GM12878 (cell line): Measurements from ENCODE around the gene B4GALNT4. TPM values are rescaled to one million over a fixed set of nuclear protein-coding genes. Genes with fewer than 3 reads are reported as not detected.

Source experiments
- ATAC-seq: fragments of 200-7000 bp; cut with Tn5 transposase; 3 replicates; pipeline ENCODE4 v1.9.1; 2020; ENCODE audit warnings: mild to moderate bottlenecking, moderate library complexity
- BruUV-seq: library from RNA; stranded (reverse); fragments of 400-500 nt; replicated peaks from 2 replicates; lab custom pipeline; 2021; lab: Mats Ljungman, UMichigan
- CTCF ChIA-PET: fragments of 300-600 bp; sonication (Branson Sonifier 250); formaldehyde crosslinking; extraction: SDS; loops from one replicate; lab custom pipeline; 2021; ENCODE audit warnings: inconsistent platforms; lab: Yijun Ruan, JAX
- POLR2A ChIA-PET: fragments of 350-600 bp; formaldehyde crosslinking; extraction: SDS; loops from one replicate; lab custom pipeline; 2021; ENCODE audit warnings: inconsistent platforms; lab: Charles Lee
- RAD21 ChIA-PET: fragments of 300-600 bp; sonication (Branson Sonifier 250); formaldehyde crosslinking; loops from one replicate; lab custom pipeline; 2023; ENCODE audit warnings: antibody characterized with exemption; ENCODE audit not compliant: unreplicated experiment; lab: Charles Lee
- SMC1A ChIA-PET: fragments of 300-600 bp; sonication (Branson Sonifier 250); formaldehyde crosslinking; loops from one replicate; lab custom pipeline; 2023; ENCODE audit not compliant: unreplicated experiment, uncharacterized antibody; lab: Charles Lee
- DNase-seq: peaks from one replicate; pipeline ENCODE4 v3.0.0-alpha.2; 2011; ENCODE audit warnings: low read depth, low spot score
- FAIRE-seq: peaks from 3 replicates; lab custom pipeline; 2011; peaks lifted over from hg19 to GRCh38; lab: Jason Lieb, UNC
- H2AFZ ChIP-seq: 2 replicates; pipeline ENCODE4 v1.6.0; 2011; ENCODE audit warnings: low read depth, low read length, control low read depth; ENCODE audit not compliant: control insufficient read depth
- H3K27ac ChIP-seq: 2 replicates; pipeline ENCODE4 v1.5.1; 2011; ENCODE audit warnings: control low read depth; ENCODE audit not compliant: control insufficient read depth, insufficient read depth
- H3K27me3 ChIP-seq, 2 experiments: replicated peaks in 1 of 2; 2 replicates each; pipeline versions ENCODE4 v1.6.0 to v1.6.1; 2011; ENCODE audit warnings: low read length in 1 of 2; ENCODE audit not compliant: control insufficient read depth in 2 of 2, insufficient read depth in 2 of 2
- H3K36me3 ChIP-seq, 2 experiments: 2 replicates each; pipeline ENCODE4 v1.5.1; 2011; ENCODE audit warnings: low read length in 1 of 2; ENCODE audit not compliant: control insufficient read depth in 2 of 2, insufficient read depth in 2 of 2
- H3K4me1 ChIP-seq: 2 replicates; pipeline ENCODE4 v1.6.1; 2011; ENCODE audit warnings: mild to moderate bottlenecking, low read length, moderate library complexity, mixed read lengths; ENCODE audit not compliant: control insufficient read depth, insufficient read depth
- H3K4me2 ChIP-seq: 2 replicates; pipeline ENCODE4 v1.6.0; 2011; ENCODE audit warnings: control low read depth; ENCODE audit not compliant: control insufficient read depth, insufficient read depth
- H3K4me3 ChIP-seq: fragments of 200-600 bp; sonication (generic); 2 replicates; pipeline ENCODE4 v1.5.1; 2016
- H3K79me2 ChIP-seq: 2 replicates; pipeline ENCODE4 v1.6.0; 2011; ENCODE audit warnings: low read length; ENCODE audit not compliant: control insufficient read depth, insufficient read depth
- H3K9ac ChIP-seq: 2 replicates; pipeline ENCODE4 v1.8.0; 2011; ENCODE audit warnings: low read length, control low read depth, mixed read lengths; ENCODE audit not compliant: control insufficient read depth, insufficient read depth
- H3K9me3 ChIP-seq: replicated peaks from 3 replicates; pipeline ENCODE4 v1.5.1; 2011; ENCODE audit warnings: mild to moderate bottlenecking, low read length; ENCODE audit not compliant: control insufficient read depth, insufficient read depth
- H4K20me1 ChIP-seq: 2 replicates; pipeline ENCODE4 v1.6.0; 2011; ENCODE audit not compliant: control insufficient read depth, insufficient read depth
- CHD2 ChIP-seq: IDR thresholded peaks from 2 replicates; pipeline ENCODE4 v1.6.1; 2011; ENCODE audit warnings: low read depth, low read length, improper control_type of control experiment, borderline replicate concordance
- CREM ChIP-seq: IDR thresholded peaks from 2 replicates; pipeline ENCODE4 v1.6.1; 2014; ENCODE audit warnings: antibody characterized with exemption, low read depth
- EGR1 ChIP-seq, 2 experiments: IDR thresholded peaks; 1 replicate in 1 of 2; 2 replicates in 1 of 2; pipeline ENCODE4 v1.6.1; 2011 to 2012; ENCODE audit warnings: low read depth in 2 of 2, low read length in 2 of 2, borderline replicate concordance in 1 of 2, mild to moderate bottlenecking in 1 of 2, moderate library complexity in 1 of 2
- IRF4 ChIP-seq: IDR thresholded peaks from 2 replicates; pipeline ENCODE4 v1.6.1; 2011; ENCODE audit warnings: low read depth, low read length
- KAT2A ChIP-seq: conservative IDR thresholded peaks from 2 replicates; pipeline ENCODE4 v1.6.1; 2011; ENCODE audit warnings: low read depth, low read length; ENCODE audit not compliant: control insufficient read depth
- MTA3 ChIP-seq: IDR thresholded peaks from 2 replicates; pipeline ENCODE4 v1.6.1; 2012; ENCODE audit warnings: low read length, inconsistent platforms, borderline replicate concordance
- NBN ChIP-seq: fragments of 450-650 bp; IDR thresholded peaks from 2 replicates; pipeline ENCODE4 v1.6.1; 2016
- NFIC ChIP-seq: IDR thresholded peaks from 2 replicates; pipeline ENCODE4 v1.6.1; 2012; ENCODE audit warnings: low read depth, mild to moderate bottlenecking, inconsistent platforms, low read length, moderate library complexity
- PAX8 ChIP-seq: fragments of 450-650 bp; IDR thresholded peaks from 2 replicates; pipeline ENCODE4 v1.6.1; 2017; ENCODE audit warnings: mild to moderate bottlenecking, moderate library complexity
- RAD21 ChIP-seq: IDR thresholded peaks from 2 replicates; pipeline ENCODE4 v1.6.1; 2011; ENCODE audit warnings: mild to moderate bottlenecking, low read depth, low read length, moderate library complexity; ENCODE audit not compliant: insufficient read depth
- SMAD5 ChIP-seq: IDR thresholded peaks from 2 replicates; pipeline ENCODE4 v1.6.1; 2016; ENCODE audit warnings: antibody characterized with exemption, low read depth
- TAF1 ChIP-seq: IDR thresholded peaks from 2 replicates; pipeline ENCODE4 v1.6.1; 2011; ENCODE audit warnings: mild to moderate bottlenecking, low read depth, low read length, borderline replicate concordance
- ZBTB33 ChIP-seq: fragments of 450-650 bp; IDR thresholded peaks from 2 replicates; pipeline ENCODE4 v1.6.1; 2017; ENCODE audit warnings: mild to moderate bottlenecking
- ZZZ3 ChIP-seq: IDR thresholded peaks from 2 replicates; pipeline ENCODE4 v1.6.1; 2011; ENCODE audit warnings: low read depth; ENCODE audit not compliant: control insufficient read depth, insufficient read length
- WGBS: methylation state at CpG from one replicate; pipeline ENCODE4 v1.1.6; 2016; ENCODE audit warnings: low lambda C conversion rate; ENCODE audit not compliant: insufficient replicate concordance, insufficient coverage; ENCODE audit errors: missing lambda C conversion rate; 5-methylcytosine and 5-hydroxymethylcytosine counted together
- in situ Hi-C: fragments of 300-500 bp; cut with MboI; formaldehyde crosslinking; loops from 9 replicates; pipeline ENCODE4 v1.14.3; 2018; ENCODE audit warnings: mixed read lengths
- intact Hi-C: fragments of 100-400 bp; cut with micrococcal nuclease; formaldehyde crosslinking; loops from one replicate; pipeline ENCODE4 v1.14.2; 2022; ENCODE audit not compliant: unreplicated experiment
- polyA plus RNA-seq, 11 experiments: library from polyadenylated mRNA; depleted of rRNA in 4 of 11; unstranded in 6 of 11; stranded (reverse) in 5 of 11; fragments of >200 nt; fragmentation: Nextera tagmentation in 4 of 11; fragmentation: Illumina TruSeq in 1 of 11; extraction: Ambion mirVana in 4 of 11; extraction: Trizol in 1 of 11; gene quantifications; 1 replicate in 1 of 11; 2 replicates in 10 of 11; pipeline versions ENCODE4 v1.2.1 to v1.2.3, GENCODE V29; 2011 to 2016; ENCODE audit warnings: inconsistent platforms in 2 of 11, missing spikeins in 2 of 11, low read depth in 1 of 11
- total RNA-seq, 4 experiments: library from RNA; depleted of rRNA in 3 of 4; stranded (reverse); fragments of >200 nt in 3 of 4; fragmentation: Illumina TruSeq in 1 of 4; extraction: Trizol in 1 of 4; gene quantifications; 2 replicates each; pipeline versions ENCODE4 v1.2.1 to v1.2.3, GENCODE V29; 2013 to 2021

The B4GALNT4 gene
- total and polyA plus RNA-seq, 10 of the 15 experiments (the other 5 are each of a cell fraction or from before 2014, with no cell fraction given): 0.04 to 0.82 (median 0.40) TPM; not detected in 6

GRCh38 chr11:334264-334994 lies 34.9 kb upstream of the B4GALNT4 start:
- H3K27ac ChIP-seq: no peak overlapping the region
- SMC1A ChIA-PET: no interaction called here

More at GRCh38 chr11:334264-334994, 34.9 kb upstream of the B4GALNT4 start:
- POLR2A ChIA-PET: interaction anchor here (6.0 kb wide), 1 partner anchor 12 kb away, joined by 67 read pairs; no protein-coding TSS in a partner anchor
- Histone ChIP-seq H3K79me2 (no peaks in the 10 kb centered on the region), H2AFZ (no peak overlapping the region), H3K27me3 (no peaks in the 10 kb centered on the region), H3K4me3 (no peak overlapping the region), H3K36me3 (no peaks in the 10 kb centered on the region), H3K9me3 (peaks cover 5% of the 10 kb centered on the region; the same call in 2 of the 3 replicates), H3K4me2 (no peak overlapping the region), H3K9ac (no peak overlapping the region), H3K4me1 (peaks cover 25% of the 10 kb centered on the region), H4K20me1 (no peaks in the 10 kb centered on the region)
- intact Hi-C loops: no loop called here
- TF ChIP-seq SMAD5 (no peak), IRF4 (no peak), RAD21 (no peak), CHD2 (no peak), ZZZ3 (no peak), KAT2A (no peak), NFIC (no peak), ZBTB33 (no peak), MTA3 (no peak), EGR1 (IDR thresholded peaks at IDR 0.05; ENCODE audit: borderline replicate concordance in 1 of 2, low read depth in 2 of 2, low read length in 2 of 2) (no peak), PAX8 (no peak), CREM (no peak), NBN (no peak), TAF1 (no peak)
- CTCF ChIA-PET: interaction anchor here (2.5 kb wide), 1 partner anchor 14 kb away, joined by 13 read pairs; no protein-coding TSS in a partner anchor
- no peak for DNase-seq
- no peak for ATAC-seq
- in situ Hi-C loops: no loop called here
- RAD21 ChIA-PET: no interaction called here
- no TSS peak for BruUV-seq
- no peak for FAIRE-seq
- 83% methylated on average over 25 of the region's 25 CpGs for WGBS
